CD4-positive, alpha-beta T cell treated with Interleukin-6 for 4 hours (primary cell): ENCODE measurements around the gene RSPRY1.

Experiments used
- DNase-seq: peaks from one replicate; pipeline ENCODE4 v3.0.0-alpha.2; 2020; ENCODE audit warnings: mixed read lengths

Gene RSPRY1

DNA sequence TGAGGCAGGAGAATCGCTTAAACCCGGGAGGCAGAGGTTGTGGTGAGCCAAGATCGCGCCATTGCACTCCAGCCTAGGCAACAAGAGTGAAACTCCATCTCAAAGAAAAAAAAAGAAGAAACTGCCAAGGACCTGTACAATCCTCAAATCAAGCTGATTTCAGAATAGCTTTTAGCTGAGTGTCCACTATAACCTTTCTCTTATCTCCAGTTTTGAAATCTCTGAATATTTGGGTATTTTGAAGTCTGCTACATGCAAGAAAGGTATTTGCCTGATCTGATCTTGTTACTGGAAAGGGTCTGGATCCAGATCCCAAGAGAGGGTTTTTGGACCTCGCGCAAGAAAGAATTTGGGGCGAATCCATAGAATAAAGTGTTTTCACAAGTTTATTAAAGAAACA lies 39.8 kb downstream of the RSPRY1 start:
- no peak for DNase-seq

DNA sequence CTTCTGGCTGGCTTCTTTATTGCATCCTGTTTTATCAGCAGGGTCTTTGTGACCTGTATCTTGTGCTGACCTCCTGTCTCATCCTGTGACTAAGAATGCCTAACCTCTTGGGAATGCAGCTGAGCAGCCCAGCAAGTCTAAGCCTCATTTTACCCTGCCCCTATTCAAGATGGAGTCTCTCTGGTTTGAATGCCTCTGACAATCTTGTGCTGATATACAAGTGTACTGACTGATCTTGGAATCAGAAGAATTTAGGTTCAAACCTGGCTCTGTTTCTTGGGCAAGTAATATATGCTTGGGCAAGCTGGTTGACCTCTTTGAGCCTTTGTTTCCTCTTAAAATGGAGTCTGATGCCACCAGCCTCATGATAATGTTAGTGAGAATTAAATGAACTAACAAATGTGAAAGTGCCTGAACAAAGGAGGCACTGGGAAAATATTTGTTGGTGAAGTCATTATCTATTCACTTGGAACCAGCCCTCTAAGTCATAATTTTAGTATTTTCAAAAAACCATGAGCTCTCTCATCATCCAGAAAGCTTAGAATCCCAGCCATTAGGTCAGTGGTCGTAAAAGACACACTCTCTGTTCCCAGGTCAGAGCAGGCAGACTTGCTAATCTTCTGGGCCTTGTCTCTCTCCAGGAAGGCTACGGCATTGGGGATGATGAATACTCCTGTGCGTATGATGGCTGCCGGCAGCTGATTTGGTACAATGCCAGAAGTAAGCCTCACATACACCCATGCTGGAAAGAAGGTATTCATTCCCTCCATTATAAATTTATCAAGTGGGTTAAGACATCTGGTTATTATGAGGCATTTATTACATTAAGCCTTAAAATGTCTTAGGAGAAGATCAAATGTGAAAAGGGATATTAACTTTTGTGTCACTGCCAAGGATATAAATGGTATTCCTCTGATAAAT lies 40.8 kb downstream of the RSPRY1 start:
- no peak for DNase-seq

DNA sequence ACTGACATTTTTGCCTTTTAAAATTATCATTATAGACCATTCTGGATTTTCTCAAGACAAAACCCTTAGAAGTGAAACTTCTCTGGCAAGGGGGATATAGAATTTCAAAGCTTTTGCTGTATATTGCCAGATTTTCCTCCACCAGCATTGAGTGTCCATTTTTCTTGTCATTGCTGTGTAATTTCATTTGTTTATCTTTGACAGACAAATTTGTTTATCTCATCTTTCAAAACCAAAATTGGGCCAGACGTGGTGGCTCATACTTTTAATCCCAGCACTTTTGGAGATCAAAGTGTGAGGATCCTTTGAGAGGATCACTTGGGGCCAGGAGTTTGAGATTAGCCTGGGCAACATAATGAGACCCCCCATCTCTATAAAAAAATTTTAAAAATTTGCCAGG lies 43.0 kb downstream of the RSPRY1 start:
- DNase-seq, result no peak

DNA sequence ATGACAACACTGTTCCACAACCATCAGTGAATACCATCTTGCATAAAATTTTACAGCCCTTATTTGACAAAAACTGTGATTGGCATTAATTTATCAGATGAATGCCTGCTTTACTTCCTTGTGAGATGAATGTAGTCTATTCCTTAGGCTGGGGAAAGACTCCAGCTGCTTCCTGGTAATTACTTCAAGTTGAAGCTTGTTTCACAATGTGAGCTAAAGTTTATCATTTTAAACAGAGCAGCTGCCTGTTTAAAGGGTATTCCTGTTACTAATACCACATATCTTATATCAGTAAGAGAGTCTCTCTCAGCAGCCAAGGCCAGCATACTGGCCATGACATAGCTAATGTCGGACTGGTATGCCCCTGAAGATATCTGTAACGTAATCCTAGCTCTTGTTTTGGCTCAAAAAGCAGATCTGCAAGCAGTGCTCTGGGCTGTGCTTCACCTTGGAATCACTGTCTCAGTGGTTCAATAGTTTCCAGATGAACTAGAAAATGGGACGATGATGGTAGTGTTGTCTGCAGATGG lies 45.8 kb downstream of the RSPRY1 start:
- no peak for DNase-seq

DNA sequence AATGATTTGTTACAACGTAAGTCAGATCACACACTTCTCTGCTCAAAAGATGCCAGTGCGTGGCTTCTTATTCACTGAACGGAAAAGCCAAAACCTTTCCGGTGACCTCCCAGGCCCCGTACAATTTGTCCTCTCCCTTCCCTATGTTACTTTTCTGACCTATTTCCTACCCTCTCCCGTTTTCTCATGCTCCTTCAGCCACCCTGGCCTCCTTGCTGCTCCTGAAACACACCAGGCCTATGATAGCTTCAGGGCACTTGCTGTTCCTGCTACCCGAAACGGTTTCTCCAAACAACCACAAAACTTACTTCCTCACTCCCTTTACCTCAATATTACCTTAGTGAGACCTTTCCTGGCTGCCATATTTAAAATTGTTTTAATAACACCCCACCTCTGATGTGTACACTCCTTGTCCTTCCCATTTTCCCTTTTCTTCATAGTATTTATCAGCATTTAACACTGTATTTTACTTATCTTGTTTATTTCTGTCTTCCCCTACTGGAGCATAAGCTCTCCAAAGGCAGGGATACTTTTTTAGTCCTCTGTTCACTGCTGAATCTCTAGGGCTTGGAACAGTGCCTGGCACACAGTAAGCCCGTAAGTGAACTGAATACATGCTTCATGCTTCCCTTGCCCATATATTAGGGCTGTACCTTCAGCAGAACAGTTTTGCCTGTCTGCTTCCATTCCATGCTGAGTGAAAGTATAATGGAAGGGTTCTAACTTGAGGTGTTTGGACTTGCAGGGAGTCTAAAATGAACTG lies 48.0 kb downstream of the RSPRY1 start:
- DNase-seq, result no peak

DNA sequence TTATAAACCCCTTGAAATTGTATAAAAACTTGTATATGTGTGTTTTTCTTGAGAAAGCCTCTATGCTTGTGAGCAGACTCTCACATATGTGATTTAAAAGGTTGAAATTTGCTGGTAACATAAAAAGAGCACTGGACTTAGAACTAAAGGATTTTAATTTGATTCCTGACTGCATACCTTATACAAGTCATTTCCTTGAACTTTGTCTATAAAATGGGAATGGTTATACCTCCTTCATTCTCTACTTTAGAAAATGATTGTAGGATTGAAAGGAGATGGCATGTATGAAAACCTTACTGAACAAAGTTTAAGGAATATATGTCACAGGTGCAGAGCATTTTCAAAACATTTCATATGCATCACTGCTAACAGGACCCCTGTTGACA lies 48.6 kb downstream of the RSPRY1 start:
- no peak for DNase-seq

DNA sequence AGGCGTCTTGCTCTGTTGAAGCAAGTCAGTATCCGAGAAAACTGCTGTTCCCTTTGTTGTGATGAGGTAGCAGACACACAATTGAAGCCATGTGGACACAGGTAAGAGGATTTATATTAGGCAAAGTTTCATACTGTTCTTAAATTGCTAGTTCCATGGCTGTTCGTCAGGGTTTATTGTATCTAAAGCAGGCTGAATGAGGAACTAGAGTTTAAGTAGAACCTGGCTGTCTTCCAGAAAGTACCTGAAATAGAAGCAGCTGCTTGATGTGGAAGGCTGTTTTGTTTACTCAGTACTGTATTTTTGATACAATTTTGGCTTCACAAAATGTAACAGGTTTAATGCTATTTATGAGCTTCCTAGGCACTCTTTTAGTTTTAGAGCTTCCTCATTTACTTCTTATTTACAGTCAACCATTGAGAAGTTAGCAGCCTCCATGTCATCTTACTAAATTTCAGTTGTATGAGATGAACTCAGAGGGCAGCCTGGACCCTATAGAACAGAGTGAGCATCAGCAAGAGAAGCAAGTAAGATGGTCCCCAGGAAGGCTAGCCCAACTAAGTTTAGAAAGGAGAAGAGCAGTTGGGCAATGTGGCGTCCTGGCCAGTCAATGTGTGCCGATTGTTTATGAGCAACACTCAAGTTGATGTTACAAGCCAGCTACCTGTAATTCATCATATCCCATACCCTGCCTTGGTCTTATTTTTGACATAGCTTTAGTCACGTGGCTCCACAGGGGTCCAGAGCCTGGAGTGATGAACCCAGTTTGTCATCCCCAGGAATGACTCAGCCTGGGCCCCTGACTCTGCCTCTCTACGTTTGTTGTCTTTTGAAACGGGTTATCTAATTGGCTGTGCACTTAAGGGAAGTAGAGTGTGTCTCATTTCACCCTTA lies 49.2 kb downstream of the RSPRY1 start:
- no peak for DNase-seq

DNA sequence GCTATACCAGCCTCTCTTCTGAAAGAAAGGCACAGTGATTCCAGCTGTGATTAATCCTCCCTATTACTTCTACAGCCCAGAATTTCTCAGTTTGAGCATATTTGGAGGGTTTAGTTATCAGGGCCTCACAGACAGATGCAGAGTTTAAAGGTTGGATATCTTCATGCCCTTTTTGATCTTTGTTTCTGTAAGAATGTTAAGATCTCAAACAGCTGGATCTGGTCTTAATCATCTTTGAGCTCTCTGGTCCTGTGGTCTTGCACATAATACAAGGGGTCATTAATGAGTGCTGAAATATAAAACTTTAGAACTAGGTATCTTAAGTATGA lies 49.9 kb downstream of the RSPRY1 start:
- DNase-seq, result no peak

DNA sequence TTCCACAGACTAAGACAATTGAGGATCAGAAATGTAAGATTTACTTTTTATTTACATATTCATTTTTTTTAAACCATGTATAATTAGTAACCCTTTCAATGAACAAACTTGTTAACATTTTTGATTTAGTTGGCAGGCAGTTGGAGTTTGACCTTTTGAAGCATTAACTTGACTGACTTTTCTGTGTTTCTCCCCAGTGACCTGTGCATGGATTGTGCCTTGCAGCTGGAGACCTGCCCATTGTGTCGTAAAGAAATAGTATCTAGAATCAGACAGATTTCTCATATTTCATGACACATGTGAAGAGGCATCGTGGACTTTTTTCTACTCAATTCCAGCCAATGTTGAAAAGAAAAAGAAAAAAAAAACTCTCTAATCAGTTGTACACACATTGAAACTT lies 52.6 kb downstream of the RSPRY1 start:
- no peak for DNase-seq

DNA sequence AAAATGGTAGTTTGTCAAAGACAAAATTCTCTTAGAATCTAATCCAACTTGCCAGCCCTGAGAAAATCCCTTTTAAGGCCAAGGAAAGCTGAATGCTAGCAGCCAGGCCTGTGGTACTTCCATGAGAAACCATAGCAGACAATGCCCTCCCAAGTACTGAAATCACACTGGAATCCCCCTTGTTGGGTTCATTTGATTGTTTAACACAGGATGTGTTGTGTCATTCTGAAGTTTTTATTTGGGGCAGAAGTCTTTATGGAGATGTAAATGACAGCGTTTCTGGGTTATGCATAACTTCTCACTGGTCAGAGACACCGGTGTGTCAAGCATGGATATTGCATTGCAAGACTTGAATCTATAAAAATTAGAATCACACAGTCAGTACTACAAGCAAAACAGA lies 53.0 kb downstream of the RSPRY1 start:
- DNase-seq, result no peak

DNA sequence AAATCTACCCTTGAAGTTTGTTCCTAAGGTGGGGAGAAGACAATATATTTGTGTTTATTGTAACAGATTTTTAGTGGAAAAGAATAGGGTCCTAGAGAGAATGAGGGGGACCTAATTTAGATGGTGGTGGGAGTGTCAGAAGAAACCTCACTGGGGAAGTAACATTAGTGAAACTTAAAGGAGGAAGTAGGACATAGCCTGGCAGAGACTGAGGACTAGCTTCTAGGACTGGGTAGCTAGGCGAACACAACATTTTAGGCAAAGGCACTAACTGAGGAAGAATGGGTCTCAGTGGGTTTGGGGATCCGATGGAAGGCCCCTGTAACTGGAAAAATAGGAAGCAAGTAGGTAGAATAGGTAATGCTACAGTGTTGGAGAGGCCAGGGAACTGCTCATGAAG lies 54.7 kb downstream of the RSPRY1 start:
- no peak for DNase-seq

DNA sequence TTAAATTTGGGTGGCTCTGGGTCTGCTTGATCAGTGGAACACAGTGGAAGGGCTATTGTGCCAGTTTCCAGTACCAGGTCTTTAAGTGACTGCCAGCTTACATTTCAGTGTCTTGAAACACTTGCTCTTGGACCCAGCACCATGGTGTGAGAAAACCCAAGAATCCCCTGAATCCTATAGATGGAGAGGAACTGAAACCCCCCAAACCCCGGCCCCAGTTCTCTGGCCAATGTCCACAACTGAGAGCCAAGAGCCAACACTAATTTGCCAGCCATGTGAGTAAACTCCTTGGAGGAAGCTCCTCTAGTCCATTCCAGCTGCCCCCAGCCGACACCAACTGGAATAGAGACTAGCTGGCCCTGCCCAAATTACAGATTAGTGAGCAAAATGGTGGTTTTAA lies 56.5 kb downstream of the RSPRY1 start:
- no peak for DNase-seq

DNA sequence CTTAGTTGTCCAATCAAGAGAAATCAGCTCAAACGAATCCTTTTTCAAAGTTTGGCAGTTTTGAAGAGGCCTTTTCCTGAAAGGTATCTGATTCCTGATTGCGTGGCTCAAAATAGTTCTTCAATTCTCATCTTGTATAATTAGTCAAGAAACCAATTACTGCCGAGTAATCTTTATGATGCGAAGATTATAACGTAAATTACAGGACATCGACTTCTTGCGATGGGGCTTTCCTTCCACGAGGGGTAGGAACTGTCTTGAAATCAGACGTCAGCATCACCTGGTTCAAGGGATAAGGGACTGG lies 58.3 kb downstream of the RSPRY1 start:
- DNase-seq, result no peak

DNA sequence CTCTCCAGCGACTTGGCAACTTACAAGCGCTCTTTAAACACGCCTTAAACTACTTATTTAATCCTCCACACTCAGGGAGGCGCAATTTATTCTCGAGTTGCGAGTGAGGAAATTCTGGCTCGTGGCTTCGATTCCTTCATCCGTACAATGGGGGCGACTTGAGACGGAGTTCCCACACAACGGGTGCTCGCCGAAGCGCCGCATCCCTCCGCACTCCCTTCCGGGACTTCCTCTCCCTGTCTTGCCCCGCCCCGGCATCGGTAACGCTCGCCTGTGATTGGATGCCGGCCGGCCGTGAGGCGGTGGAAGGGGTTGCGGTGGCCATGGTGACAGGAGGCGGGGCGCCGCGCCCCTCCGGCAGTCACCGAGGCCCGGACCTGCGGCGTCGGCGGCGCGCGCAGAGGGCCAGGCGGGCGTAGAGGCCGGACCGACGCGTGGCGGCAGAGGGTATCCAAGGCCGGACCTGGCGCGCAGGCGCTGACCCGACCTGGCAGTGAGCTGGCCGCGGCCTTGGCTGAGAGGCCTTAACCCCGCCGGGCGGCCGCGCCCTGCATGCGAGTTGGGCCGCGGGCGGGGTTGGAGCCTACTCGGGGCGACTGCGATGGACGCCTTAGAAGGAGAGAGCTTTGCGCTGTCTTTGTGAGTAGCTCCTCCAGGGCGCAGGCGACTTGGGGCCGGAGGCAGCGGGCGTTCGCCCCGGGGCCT lies 58.8 kb downstream of the RSPRY1 start, which contains the start of gene ARL2BP:
Gene ARL2BP (plus strand): TSS at position 493 of the 705 bp plus-strand sequence. CDS start 109 bp downstream, at position 602.
- DNase-seq, result peak; percentile 99

DNA sequence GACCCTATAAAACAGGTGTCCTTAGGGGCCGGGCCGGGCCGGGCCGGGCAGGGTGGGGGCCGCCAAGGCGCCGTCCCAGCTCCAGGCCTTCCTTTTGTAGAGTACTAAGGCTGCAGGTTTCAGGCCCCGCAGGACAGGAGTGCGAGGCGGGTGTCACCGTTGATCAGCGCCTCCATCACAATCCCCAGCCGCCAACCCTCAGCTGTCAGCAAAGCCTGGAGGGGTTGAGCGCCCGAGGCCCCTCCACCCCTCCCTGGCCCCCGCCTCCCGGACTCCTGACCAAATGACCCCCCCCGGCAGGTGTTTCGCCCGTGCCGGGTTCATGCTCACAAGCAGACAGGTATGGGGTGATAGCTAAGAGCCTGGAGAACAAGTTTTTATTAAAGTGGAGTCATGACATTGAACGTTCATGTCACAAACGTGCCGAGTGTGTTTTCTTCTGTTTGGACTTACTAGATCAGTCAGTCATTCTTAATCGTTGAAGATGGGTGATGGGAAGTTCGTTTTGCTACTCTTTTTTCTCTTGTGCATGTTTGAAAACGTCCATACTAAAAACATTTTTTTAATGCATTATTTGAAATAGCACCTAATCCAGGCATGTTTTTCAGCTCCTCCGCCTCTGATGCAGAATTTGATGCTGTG lies 59.5 kb downstream of the RSPRY1 start:
- DNase-seq, result no peak

DNA sequence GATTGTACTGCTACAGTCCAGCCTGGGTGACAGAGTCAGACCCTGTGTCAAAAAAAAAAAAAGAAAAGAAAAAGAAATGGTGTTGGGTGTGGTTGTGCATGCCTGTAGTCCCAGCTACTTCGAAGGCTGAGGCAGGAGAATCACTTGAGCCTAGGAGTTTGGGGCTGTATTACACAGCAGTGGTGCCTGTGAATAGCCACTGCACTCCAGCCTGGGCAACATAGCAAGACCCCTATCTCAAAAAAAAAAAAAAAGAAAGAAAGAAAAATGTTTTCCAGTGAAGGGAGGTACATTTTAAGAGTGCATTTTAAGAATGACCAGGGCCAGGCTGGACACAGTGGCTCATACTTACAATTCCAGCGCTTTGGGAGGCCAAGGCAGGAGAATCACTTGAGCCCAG lies 65.2 kb downstream of the RSPRY1 start:
- no peak for DNase-seq

DNA sequence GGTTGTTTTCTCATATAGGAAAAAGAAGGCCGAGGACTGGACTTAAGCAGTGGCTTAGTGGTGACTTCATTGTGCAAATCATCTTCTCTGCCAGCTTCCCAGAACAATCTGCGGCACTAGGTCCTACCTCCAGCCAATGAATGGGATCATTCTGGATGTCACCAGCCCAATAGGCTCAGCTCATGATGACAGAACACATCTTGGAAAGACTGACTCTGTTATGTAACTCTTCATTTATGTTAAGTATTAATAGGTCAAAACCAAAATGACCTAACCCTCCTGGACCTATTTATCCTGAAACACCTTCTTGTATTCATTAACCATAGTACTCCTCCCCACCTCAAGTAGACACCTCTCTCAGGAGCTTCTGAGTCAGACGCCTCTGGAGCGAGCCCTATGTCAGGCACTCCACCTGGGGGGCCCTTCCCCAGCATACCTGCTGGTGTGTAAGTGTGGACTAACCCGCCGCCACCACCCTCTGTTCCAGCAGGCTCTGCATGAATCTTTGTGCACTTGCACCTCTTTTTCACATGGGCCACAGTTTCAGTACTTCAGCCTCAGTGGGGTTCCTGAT lies 66.1 kb downstream of the RSPRY1 start:
- no peak for DNase-seq

DNA sequence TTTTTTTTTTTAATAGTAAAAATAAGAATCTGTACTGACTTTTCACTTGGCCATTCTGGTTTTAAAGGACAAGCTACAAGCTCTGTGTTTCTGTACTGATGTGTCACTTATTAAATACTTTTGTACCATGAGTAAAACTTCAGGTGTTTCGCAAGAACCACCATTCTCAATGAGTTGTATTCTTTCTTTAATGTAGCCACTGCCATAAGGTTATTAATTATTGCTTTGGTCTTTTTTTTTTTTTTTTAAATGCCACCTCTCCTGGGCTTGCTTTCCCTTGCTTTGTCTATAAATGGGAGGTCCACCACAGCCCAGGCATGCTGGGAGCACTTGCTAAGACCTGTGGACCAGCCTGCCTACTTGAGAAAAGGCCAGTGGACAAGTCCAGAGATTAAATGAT lies 67.3 kb downstream of the RSPRY1 start:
- no peak for DNase-seq

DNA sequence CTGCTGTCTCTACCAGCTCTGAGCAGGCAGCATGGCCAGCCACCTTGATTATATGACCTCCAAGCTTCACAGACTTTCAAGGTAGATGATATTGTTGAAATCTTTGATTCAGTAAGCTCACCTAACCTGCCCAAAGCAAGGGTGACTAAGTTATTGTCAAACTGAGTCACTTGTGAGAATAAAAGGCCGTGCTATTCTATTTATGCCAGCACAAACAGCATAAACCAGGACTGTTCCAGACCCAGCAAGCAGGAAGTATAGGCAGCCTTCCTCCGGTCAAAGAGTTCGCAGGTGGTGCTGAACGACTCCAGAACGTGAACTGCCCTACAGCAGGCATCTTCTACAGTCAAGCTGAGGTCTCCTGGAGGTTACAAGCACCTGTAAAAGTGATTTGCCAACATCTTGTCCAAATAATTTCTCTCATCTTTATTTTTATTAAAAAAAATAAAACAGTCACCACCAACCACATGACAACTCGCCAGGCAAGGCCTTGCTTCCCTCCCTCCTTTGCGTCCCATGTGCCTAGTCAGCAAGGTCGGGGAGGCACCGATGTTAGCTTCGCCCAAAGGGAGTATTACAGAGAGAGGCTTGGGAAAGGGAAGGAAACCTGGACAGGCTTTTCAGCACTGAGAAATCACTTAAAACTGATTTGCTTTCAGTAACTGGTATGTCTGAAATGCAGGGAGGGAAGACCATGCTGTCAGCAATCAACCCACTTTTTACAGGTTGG lies 69.7 kb downstream of the RSPRY1 start:
- DNase-seq, result no peak

DNA sequence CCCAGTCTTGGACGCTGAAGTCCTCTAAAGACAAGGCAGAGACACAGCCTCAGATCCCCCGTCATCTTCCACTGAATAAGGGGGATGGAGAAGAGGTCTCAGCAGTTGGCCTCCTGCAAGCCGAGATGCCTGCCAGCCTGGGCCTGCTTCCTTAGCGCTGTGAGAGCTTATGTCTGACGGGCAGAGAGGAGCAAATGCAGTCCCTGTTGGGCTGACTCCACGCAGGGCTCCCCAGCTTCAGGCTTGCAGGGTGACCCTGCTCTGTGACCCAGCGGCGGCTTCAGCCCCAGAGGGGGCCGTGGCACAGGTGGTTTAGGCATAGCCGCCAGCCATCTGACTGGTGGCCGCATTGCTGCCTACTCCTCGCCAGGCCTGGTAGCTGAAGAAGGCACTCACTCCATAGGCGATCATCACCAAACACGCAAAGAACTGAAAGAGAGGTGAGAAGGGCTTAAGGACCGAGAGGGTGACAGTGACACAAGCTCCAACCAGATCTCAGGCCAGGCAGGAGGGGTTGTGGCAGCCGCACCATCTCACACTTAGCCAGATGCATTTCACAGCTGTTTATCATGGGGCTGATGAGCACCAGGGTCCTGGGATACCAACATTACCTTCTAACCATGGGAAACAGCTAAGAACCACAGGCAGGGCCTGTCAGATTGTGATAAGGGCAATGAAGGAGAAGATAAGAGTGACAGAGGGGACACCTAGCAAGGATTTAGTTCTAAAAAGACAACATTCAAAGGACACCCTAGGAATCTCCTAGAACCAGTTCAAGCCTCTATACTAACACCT lies 70.7 kb downstream of the RSPRY1 start:
- DNase-seq, result no peak
